Testis (tissue), 2 donors: ENCODE data around the gene ACADS.

Experiments
- POLR2A ChIP-seq: fragments of 450-650 bp; IDR thresholded peaks from one replicate; pipeline ENCODE4 v1.6.1; 2017; ENCODE audit warnings: antibody characterized with exemption, mild to moderate bottlenecking, moderate library complexity
- TF ChIP-seq, protein P1 (sequence below), 3 experiments: fragments of 450-650 bp in 2 of 3; fragments of 200-600 bp in 1 of 3; sonication (generic) in 1 of 3; IDR thresholded peaks; one replicate each; pipeline ENCODE4 v1.5.1; 2016 to 2019; ENCODE audit warnings: antibody characterized with exemption in 3 of 3, mild to moderate bottlenecking in 2 of 3, moderate library complexity in 1 of 3

- TF ChIP-seq, protein P1, sequence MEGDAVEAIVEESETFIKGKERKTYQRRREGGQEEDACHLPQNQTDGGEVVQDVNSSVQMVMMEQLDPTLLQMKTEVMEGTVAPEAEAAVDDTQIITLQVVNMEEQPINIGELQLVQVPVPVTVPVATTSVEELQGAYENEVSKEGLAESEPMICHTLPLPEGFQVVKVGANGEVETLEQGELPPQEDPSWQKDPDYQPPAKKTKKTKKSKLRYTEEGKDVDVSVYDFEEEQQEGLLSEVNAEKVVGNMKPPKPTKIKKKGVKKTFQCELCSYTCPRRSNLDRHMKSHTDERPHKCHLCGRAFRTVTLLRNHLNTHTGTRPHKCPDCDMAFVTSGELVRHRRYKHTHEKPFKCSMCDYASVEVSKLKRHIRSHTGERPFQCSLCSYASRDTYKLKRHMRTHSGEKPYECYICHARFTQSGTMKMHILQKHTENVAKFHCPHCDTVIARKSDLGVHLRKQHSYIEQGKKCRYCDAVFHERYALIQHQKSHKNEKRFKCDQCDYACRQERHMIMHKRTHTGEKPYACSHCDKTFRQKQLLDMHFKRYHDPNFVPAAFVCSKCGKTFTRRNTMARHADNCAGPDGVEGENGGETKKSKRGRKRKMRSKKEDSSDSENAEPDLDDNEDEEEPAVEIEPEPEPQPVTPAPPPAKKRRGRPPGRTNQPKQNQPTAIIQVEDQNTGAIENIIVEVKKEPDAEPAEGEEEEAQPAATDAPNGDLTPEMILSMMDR (IDR thresholded peaks at IDR 0.05): no peak
- no peak for TF ChIP-seq POLR2A
Observed at GRCh38 chr12:120699553-120699952, 26.1 kb upstream of the ACADS start.
